Transverse colon (tissue), 4 donors: ENCODE results near the gene PIGV. TPM values are rescaled to one million over a fixed set of nuclear protein-coding genes. Genes with fewer than 3 reads are reported as not detected.
A peak's percentile ranks its signal among the peaks of the same experiment; 100 is the strongest.

Experiments used
- DNase-seq: peaks from one replicate; pipeline ENCODE4 v3.0.0-alpha.2; 2019
- H3K27ac ChIP-seq, 4 donors: fragments of 200-600 bp; sonication (generic); 2 replicates each; pipeline ENCODE4 v1.5.1; 2016 to 2018; ENCODE audit warnings: inconsistent platforms in 4 of 4
- H3K27me3 ChIP-seq: fragments of 200-600 bp; sonication (generic); 2 replicates; pipeline ENCODE4 v1.5.1; 2017; ENCODE audit warnings: inconsistent platforms
- H3K36me3 ChIP-seq, 4 donors: fragments of 200-600 bp; sonication (generic); 2 replicates each; pipeline ENCODE4 v1.5.1; 2017 to 2019; ENCODE audit warnings: inconsistent platforms in 4 of 4
- H3K4me1 ChIP-seq, 4 donors: fragments of 200-600 bp; sonication (generic); 2 replicates each; pipeline ENCODE4 v1.5.1; 2017 to 2020; ENCODE audit warnings: inconsistent platforms in 4 of 4
- H3K4me3 ChIP-seq, 4 donors: fragments of 200-600 bp; sonication (generic); 1 replicate in 1 of 4; 2 replicates in 3 of 4; pipeline versions ENCODE4 v1.5.1 to v1.6.1; 2017 to 2019; ENCODE audit warnings: inconsistent platforms in 4 of 4
- H3K9me3 ChIP-seq, 2 donors: fragments of 200-600 bp; sonication (generic); 2 replicates each; pipeline ENCODE4 v1.5.1; 2017 to 2019; ENCODE audit warnings: inconsistent platforms in 2 of 2
- EP300 ChIP-seq: sonication (generic); formaldehyde crosslinking; IDR thresholded peaks from one replicate; pipeline ENCODE4 v1.6.1; 2017; ENCODE audit warnings: antibody characterized with exemption, low read depth
- POLR2A ChIP-seq: fragments of 450-650 bp; IDR thresholded peaks from one replicate; pipeline ENCODE4 v1.6.1; 2016; ENCODE audit warnings: antibody characterized with exemption, mild to moderate bottlenecking, moderate library complexity
- POLR2AphosphoS5 ChIP-seq, 3 donors: sonication (generic); formaldehyde crosslinking; IDR thresholded peaks; one replicate each; pipeline ENCODE4 v1.6.1; 2016; ENCODE audit warnings: antibody characterized with exemption in 3 of 3
- WGBS, 2 donors: methylation state at CpG; one replicate each; pipeline ENCODE4 v1.1.5; 2018; ENCODE audit warnings: low coverage in 1 of 2; 5-methylcytosine and 5-hydroxymethylcytosine counted together
- in situ Hi-C, 4 donors: fragments of 200-750 bp; cut with MboI; loops; one replicate each; pipeline versions ENCODE4 v1.15.0 to v1.15.1; 2017; ENCODE audit warnings: low sequenced_read_pairs in 3 of 4, low pct_ligation_motif_present in 1 of 4, low pct_unique_long_range_greater_than_20kb in 1 of 4
- intact Hi-C: fragments of 100-400 bp; cut with DNase I; formaldehyde crosslinking; loops from one replicate; pipeline ENCODE4 v1.15.1; 2023; ENCODE audit warnings: low total_unique reads
- total RNA-seq, 4 donors: library from RNA; depleted of rRNA; stranded (reverse); fragments of >200 nt; gene quantifications; one replicate each; pipeline ENCODE4 v1.1.0, GENCODE V29; 2016
- TF ChIP-seq, protein P1 (sequence below), 5 experiments: fragments of 200-600 bp in 3 of 5; fragments of 450-650 bp in 2 of 5; sonication (generic) in 3 of 5; IDR thresholded peaks; 1 replicate in 2 of 5; 2 replicates in 3 of 5; pipeline ENCODE4 v1.5.1; 2016 to 2017; ENCODE audit warnings: antibody characterized with exemption in 5 of 5, inconsistent platforms in 3 of 5, mild to moderate bottlenecking in 2 of 5, moderate library complexity in 1 of 5

The PIGV gene
- total RNA-seq, 4 donors from 2014 or later, result 16.1 to 32.2 (median 24.2) TPM

GRCh38 chr1:26782521-26783212 is 5.1 kb upstream of the PIGV start:
- in situ Hi-C loops (loop anchor here (10.0 to 25.0 kb wide), 2 partner anchors 88 to 95 kb away; partner anchors contain the start of gene ARID1A (in 4 of the 4)), intact Hi-C loops (no loop called here)
- 63 to 72% methylated on average over 3 of the region's 3 CpGs for WGBS, 2 donors
- Histone ChIP-seq H3K4me3 (no peak overlapping the region), H3K4me1 (peaks cover 17 to 61% (median 47%) of the 10 kb centered on the region in 4 donors), H3K9me3 (no peaks in the 10 kb centered on the region), H3K36me3 (peaks cover 0 to 30% (median 14%) of the 10 kb centered on the region in 4 donors), H3K27ac (peak overlapping the region in 3 of 4 donors; percentile 98 to 99 (median 99)), H3K27me3 (no peaks in the 10 kb centered on the region)
- DNase-seq, result no peak
- TF ChIP-seq, protein P1, sequence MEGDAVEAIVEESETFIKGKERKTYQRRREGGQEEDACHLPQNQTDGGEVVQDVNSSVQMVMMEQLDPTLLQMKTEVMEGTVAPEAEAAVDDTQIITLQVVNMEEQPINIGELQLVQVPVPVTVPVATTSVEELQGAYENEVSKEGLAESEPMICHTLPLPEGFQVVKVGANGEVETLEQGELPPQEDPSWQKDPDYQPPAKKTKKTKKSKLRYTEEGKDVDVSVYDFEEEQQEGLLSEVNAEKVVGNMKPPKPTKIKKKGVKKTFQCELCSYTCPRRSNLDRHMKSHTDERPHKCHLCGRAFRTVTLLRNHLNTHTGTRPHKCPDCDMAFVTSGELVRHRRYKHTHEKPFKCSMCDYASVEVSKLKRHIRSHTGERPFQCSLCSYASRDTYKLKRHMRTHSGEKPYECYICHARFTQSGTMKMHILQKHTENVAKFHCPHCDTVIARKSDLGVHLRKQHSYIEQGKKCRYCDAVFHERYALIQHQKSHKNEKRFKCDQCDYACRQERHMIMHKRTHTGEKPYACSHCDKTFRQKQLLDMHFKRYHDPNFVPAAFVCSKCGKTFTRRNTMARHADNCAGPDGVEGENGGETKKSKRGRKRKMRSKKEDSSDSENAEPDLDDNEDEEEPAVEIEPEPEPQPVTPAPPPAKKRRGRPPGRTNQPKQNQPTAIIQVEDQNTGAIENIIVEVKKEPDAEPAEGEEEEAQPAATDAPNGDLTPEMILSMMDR (IDR thresholded peaks at IDR 0.05), result no peak
- TF ChIP-seq POLR2AphosphoS5 (IDR thresholded peaks at IDR 0.05), result no peak
- no peak for TF ChIP-seq EP300
- no peak for TF ChIP-seq POLR2A

GRCh38 chr1:26783646-26784022 is 4.1 kb upstream of the PIGV start:
- peak overlapping the region; percentile 98 to 99 (median 98) for H3K27ac ChIP-seq
- H3K36me3 ChIP-seq, result peaks cover 0 to 22% (median 9%) of the 10 kb centered on the region in 4 donors
- H3K4me1 ChIP-seq, result peaks cover 17 to 64% (median 50%) of the 10 kb centered on the region in 4 donors
- no peaks in the 10 kb centered on the region for H3K9me3 ChIP-seq
- in situ Hi-C loops, result loop anchor here (10.0 to 25.0 kb wide), 2 partner anchors 89 to 96 kb away; partner anchors contain the start of gene ARID1A (in 4 of the 4)
- TF ChIP-seq POLR2AphosphoS5 (IDR thresholded peaks at IDR 0.05), result no peak
- no peak for TF ChIP-seq POLR2A
- no peak for TF ChIP-seq EP300
- DNase-seq, result no peak
- intact Hi-C loops, result no loop called here
- WGBS, 2 donors, result 64 to 67% methylated on average over 2 to 5 of the region's 5 CpGs
- H3K4me3 ChIP-seq, result no peak overlapping the region
- no peaks in the 10 kb centered on the region for H3K27me3 ChIP-seq

GRCh38 chr1:26784023-26784871 is 3.5 kb upstream of the PIGV start:
- peak overlapping the region; percentile 98 to 99 (median 98) for H3K27ac ChIP-seq
- H3K4me1 ChIP-seq, result peaks cover 17 to 67% (median 54%) of the 10 kb centered on the region in 4 donors
- H3K27me3 ChIP-seq, result no peaks in the 10 kb centered on the region
- WGBS, 2 donors, result 98 to 100% methylated on average over 1 to 2 of the region's 2 CpGs
- H3K36me3 ChIP-seq, result peaks cover 0 to 16% (median 6%) of the 10 kb centered on the region in 4 donors
- H3K4me3 ChIP-seq, result no peak overlapping the region
- TF ChIP-seq POLR2AphosphoS5 (IDR thresholded peaks at IDR 0.05), result peak in 1 of 3 donors; percentile 17
- TF ChIP-seq, protein P1 (IDR thresholded peaks at IDR 0.05), result no peak
- H3K9me3 ChIP-seq, result no peaks in the 10 kb centered on the region
- intact Hi-C loops (no loop called here), in situ Hi-C loops (loop anchor here (10.0 to 25.0 kb wide), 2 partner anchors 89 to 97 kb away; partner anchors contain the start of gene ARID1A (in 4 of the 4))
- peak; percentile 78 for DNase-seq

DNA sequence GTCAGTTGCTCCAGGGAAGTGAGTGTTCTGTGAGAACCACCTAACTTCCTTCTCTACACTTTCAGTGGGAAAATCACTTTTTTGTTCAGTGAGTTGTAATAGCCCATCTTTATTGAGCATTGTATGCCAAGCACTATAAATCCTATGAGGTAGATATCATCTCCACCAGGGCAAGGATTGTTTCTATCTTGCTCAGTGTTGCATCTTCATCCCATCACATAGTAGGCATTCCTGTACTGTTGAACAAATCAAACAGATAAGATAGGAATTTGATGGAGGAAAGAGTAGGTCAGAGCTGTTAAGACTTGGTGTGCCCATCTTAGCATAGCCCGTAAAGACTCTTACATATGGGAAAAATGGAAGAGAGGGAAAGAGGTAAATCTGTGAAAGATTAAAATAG is 2.9 kb upstream of the PIGV start:
- Histone ChIP-seq H3K4me3 (no peak overlapping the region), H3K27me3 (no peaks in the 10 kb centered on the region), H3K27ac (peak overlapping the region; percentile 98 to 99 (median 98)), H3K36me3 (peaks cover 0 to 9% (median 3%) of the 10 kb centered on the region in 4 donors), H3K4me1 (peaks cover 20 to 74% (median 56%) of the 10 kb centered on the region in 4 donors), H3K9me3 (no peaks in the 10 kb centered on the region)
- in situ Hi-C loops (loop anchor here (10.0 to 25.0 kb wide), 2 partner anchors 90 to 98 kb away; partner anchors contain the start of gene ARID1A (in 4 of the 4)), intact Hi-C loops (loop anchor here (5.0 kb wide), 2 partner anchors 93 to 108 kb away; no protein-coding TSS in a partner anchor)
- no peak for TF ChIP-seq POLR2A
- TF ChIP-seq, protein P1 (IDR thresholded peaks at IDR 0.05), result no peak
- no peak for TF ChIP-seq POLR2AphosphoS5 (IDR thresholded peaks at IDR 0.05)
- TF ChIP-seq EP300, result no peak
- no peak for DNase-seq
- WGBS, 2 donors, result 91 to 100% methylated on average over 1 of the region's 1 CpG
